Stimulated activated memory B cell treated with anti-CD40 and anti-IgM and Interleukin-4, amounts not matched to agents 10 μg/mL and 1 μg/mL and 100 μg/mL, for 72 hours (primary cell): ENCODE data around the gene PSORS1C2.

Source experiments
- ATAC-seq: fragments of 150-1000 bp; cut with Tn5 transposase; 2 replicates; pipeline ENCODE4 v1.10.0; 2021
- H3K27ac Mint-ChIP-seq: one replicate; pipeline ENCODE4 v1.8.0; 2022; ENCODE audit warnings: mild to moderate bottlenecking, mixed read lengths
- H3K27me3 Mint-ChIP-seq: one replicate; pipeline ENCODE4 v1.8.0; 2022; ENCODE audit warnings: mixed read lengths
- H3K36me3 Mint-ChIP-seq: one replicate; pipeline ENCODE4 v1.8.0; 2022; ENCODE audit warnings: mixed read lengths
- H3K4me1 Mint-ChIP-seq: one replicate; pipeline ENCODE4 v1.8.0; 2022; ENCODE audit warnings: mixed read lengths
- H3K4me3 Mint-ChIP-seq: one replicate; pipeline ENCODE4 v1.8.0; 2022; ENCODE audit warnings: mild to moderate bottlenecking, moderate library complexity, mixed read lengths
- H3K9me3 Mint-ChIP-seq: one replicate; pipeline ENCODE4 v1.8.0; 2022; ENCODE audit warnings: mixed read lengths

PSORS1C2 gene

DNA sequence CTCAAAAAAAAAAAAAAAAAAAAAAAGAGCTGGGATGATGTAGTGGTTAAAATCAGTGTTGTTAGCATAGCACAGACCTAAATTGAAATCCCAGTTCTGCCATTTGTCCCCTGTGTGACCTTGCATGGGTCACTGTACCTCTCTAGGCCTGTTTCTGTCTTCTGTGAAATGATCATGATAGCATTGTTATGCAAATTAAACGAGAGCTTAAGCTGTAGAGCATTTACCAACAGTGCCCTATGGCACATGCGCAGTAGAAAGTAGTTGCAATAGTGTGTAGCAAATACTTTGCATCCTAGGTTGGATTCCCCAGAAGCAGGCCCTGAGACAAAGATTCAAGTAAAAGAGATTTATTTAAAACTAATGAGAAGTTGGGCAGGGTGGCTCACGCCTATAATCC is 7.3 kb downstream of the PSORS1C2 start:
- no peak for ATAC-seq
- H3K27ac Mint-ChIP-seq, result no peak overlapping the region

DNA sequence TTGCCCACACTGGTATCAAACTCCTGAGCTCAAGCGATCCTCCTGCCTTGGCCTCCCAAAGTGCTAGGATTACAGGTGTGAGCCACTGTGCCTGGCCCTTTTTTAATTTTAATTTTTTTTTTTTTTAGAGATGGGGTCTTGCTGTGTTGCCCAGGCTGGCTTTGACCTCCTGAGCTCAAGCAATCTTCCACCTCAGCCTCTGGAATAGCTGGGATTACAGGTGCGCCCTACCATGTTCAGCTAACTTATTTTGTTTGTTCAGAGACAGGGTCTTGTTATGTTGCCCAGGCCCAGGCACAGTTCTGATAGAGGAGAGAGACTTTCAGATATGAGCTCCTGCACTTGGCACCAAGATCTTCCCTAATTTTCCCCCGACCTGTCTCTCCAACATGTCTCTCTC is 8.1 kb downstream of the PSORS1C2 start:
- ATAC-seq, result no peak
- peaks cover 29% of the 10 kb centered on the region for H3K27me3 Mint-ChIP-seq
- peaks cover 15% of the 10 kb centered on the region for H3K4me1 Mint-ChIP-seq
- H3K27ac Mint-ChIP-seq, result no peak overlapping the region
- no peaks in the 10 kb centered on the region for H3K9me3 Mint-ChIP-seq
- no peak overlapping the region for H3K4me3 Mint-ChIP-seq
- no peaks in the 10 kb centered on the region for H3K36me3 Mint-ChIP-seq

More for the DNA sequence above, 7.3 kb downstream of the PSORS1C2 start:
- H3K4me1 Mint-ChIP-seq, result peaks cover 12% of the 10 kb centered on the region
- no peaks in the 10 kb centered on the region for H3K36me3 Mint-ChIP-seq
- H3K4me3 Mint-ChIP-seq, result no peak overlapping the region
- H3K9me3 Mint-ChIP-seq, result no peaks in the 10 kb centered on the region
- H3K27me3 Mint-ChIP-seq, result peaks cover 23% of the 10 kb centered on the region

DNA sequence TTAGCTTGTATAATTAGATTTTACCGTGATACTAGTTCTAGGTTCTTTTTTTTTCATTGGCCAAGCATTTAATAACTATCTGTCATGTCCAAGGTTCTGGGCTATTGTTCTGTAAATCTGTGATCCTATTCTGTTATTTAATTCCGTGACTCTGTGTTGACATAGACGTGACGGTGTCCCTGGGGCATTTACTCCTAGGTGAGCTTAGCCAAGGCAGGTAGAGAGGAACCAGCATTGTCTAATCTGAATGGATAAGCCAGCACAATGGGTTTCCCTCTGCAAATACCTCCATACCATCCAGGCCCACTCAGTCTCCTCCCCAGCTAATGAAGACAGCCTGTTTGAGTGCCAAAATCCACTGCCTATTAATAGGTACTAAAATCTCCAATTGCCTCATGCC is 9.7 kb downstream of the PSORS1C2 start:
- Mint-ChIP-seq H3K4me1 (peaks cover 21% of the 10 kb centered on the region), H3K36me3 (no peaks in the 10 kb centered on the region), H3K27ac (no peak overlapping the region), H3K4me3 (no peak overlapping the region), H3K9me3 (no peaks in the 10 kb centered on the region), H3K27me3 (peaks cover 31% of the 10 kb centered on the region)
- ATAC-seq, result no peak

DNA sequence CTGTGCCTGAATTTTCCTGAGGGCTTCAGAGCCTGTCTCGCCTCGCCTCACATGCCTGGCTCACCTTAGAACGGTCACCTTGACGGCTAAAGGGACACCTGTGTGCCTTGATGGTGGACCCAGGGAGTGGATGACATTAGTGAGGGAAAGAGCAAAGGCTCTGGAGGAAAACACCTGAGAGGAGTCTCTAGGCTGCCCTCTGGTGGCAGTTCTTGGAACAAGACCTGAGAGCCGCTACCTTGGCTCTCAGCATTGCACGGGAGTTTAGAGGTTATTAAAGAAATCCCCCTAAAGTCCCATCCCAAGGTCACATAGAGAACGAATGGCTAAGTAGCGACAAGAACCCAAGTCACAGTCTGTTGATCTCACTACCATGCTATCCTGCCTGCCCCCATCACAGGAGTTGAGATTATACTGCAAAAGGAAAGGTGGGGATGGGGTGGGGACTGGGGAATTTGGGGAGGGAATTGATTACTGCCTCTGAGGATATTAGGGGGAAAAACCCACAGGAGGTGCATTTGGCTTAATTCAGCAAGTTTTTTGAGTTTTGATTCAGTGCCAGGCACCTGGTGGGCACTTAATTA is 10.7 kb downstream of the PSORS1C2 start:
- Mint-ChIP-seq H3K9me3 (no peaks in the 10 kb centered on the region), H3K4me1 (peaks cover 21% of the 10 kb centered on the region), H3K36me3 (no peaks in the 10 kb centered on the region), H3K27ac (no peak overlapping the region), H3K27me3 (peaks cover 41% of the 10 kb centered on the region), H3K4me3 (no peak overlapping the region)
- no peak for ATAC-seq

DNA sequence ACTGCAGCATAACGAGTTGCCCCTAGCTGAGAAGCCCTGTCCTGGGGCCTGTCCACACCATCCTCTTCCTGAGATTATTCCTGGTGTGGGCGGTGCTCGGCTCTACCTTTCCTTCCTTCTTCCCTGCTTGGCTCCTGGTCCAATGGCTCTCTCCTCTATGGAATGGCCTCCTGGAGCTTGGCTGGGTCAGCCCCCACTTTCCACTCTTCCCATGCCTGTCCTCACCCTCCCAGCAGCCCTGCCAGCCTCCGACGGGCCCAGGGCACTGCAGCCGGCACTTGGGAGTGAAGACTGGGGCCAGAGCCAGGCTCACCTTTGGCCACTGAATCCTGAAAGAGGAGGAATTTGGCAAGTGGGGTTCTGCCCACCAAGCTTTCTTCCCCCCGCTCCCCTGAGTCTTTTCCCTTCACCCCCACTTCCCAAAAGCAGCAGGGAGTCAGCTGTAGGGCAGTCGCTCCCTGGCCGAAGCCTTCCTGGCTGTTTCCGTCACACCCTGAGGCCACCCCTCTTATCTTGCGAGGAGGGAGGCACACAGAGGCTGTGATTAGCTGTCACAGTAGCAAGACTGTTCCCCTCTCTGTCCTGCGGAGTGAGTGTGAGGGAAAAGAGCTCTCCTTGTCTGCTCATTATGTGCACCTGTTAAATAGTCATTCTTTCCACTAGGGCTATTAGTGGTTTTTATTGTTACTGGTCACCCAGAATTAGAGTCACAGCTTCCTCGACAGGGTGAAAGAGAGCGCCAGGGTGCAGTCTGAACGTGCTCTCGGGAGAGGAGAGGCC is 12.3 kb downstream of the PSORS1C2 start:
- Mint-ChIP-seq H3K9me3 (no peaks in the 10 kb centered on the region), H3K4me1 (peaks cover 21% of the 10 kb centered on the region), H3K4me3 (no peak overlapping the region), H3K36me3 (no peaks in the 10 kb centered on the region), H3K27me3 (peaks cover 50% of the 10 kb centered on the region), H3K27ac (peak overlapping the region; percentile 14)
- ATAC-seq, result peak; percentile 7

GRCh38 chr6:31125586-31126363 is 13.1 kb downstream of the PSORS1C2 start:
- Mint-ChIP-seq H3K4me1 (peaks cover 21% of the 10 kb centered on the region), H3K36me3 (no peaks in the 10 kb centered on the region), H3K27me3 (peaks cover 48% of the 10 kb centered on the region), H3K4me3 (no peak overlapping the region), H3K9me3 (no peaks in the 10 kb centered on the region), H3K27ac (no peak overlapping the region)
- ATAC-seq, result no peak

DNA sequence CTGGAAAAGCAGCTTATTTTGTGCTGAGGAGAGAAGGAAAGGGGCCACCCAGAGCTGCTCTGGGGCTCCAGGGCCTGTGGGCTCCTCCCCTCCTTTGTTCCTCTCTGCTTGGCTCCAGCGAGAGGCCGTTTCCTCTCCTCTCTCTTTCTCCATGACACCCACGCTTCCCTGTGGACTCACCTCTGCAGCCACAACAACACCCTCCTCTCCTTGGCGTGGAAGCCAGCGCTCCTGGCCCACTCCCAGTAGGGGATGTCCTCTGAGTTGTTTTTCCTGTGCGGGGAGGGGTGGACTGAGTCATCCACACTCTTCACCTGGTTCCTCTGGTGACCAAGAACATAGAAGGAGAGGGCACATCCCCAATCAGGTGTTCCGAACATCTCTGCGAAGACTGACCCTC is 13.7 kb downstream of the PSORS1C2 start:
- H3K4me3 Mint-ChIP-seq, result no peak overlapping the region
- peaks cover 21% of the 10 kb centered on the region for H3K4me1 Mint-ChIP-seq
- no peaks in the 10 kb centered on the region for H3K9me3 Mint-ChIP-seq
- H3K27me3 Mint-ChIP-seq, result peaks cover 44% of the 10 kb centered on the region
- no peaks in the 10 kb centered on the region for H3K36me3 Mint-ChIP-seq
- ATAC-seq, result no peak
- H3K27ac Mint-ChIP-seq, result no peak overlapping the region

- ATAC-seq, result no peak
- Mint-ChIP-seq H3K27ac (no peak overlapping the region), H3K36me3 (no peaks in the 10 kb centered on the region), H3K4me3 (no peak overlapping the region), H3K4me1 (peaks cover 19% of the 10 kb centered on the region), H3K9me3 (no peaks in the 10 kb centered on the region), H3K27me3 (peaks cover 57% of the 10 kb centered on the region)
Observed at GRCh38 chr6:31122791-31123706, 15.8 kb downstream of the PSORS1C2 start.

DNA sequence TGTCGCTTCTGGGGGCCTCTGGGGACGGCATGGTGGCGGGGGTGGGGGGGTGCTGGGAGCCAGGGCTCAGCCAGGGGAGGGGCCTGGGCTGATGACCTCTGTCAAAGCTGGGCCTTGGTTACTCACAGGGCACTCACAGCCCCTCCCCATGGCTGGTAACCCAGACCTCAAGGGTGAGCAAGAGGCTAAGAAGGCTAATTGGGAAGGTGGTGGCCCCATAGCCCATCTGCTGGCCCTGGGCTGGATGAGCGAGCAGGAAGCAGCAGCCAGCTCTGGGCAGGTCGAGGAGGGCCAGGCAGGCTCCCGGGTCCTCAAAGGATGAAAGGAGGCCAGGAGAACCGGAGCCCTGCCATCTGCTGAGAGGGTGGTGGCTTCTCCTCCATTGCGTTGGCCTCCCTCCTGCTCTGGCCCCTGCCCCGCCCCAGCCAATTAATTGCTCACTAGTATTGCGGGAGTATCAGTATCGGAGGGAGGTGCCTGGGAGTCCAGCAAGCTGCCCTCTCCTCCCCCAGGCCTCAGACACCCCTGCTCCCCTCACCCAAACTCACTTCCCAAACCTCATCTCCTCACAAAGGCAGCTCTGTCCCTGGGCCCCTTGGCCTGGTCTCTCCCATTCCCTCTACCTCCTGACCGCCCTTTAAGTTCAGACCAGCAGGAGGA is 17.6 kb downstream of the PSORS1C2 start:
- Mint-ChIP-seq H3K36me3 (no peaks in the 10 kb centered on the region), H3K9me3 (no peaks in the 10 kb centered on the region), H3K27ac (no peak overlapping the region), H3K4me3 (no peak overlapping the region), H3K27me3 (peaks cover 56% of the 10 kb centered on the region), H3K4me1 (peaks cover 7% of the 10 kb centered on the region)
- no peak for ATAC-seq

GRCh38 chr6:31120151-31120915 is 18.5 kb downstream of the PSORS1C2 start, which contains the start of gene CDSN:
Gene CDSN, minus strand, starts transcription at chr6:31120446. Its CDS starts 27 bp downstream, at chr6:31120419.
- Mint-ChIP-seq H3K36me3 (no peaks in the 10 kb centered on the region), H3K4me1 (peaks cover 9% of the 10 kb centered on the region), H3K27me3 (peaks cover 63% of the 10 kb centered on the region), H3K9me3 (no peaks in the 10 kb centered on the region), H3K4me3 (no peak within 1 kb of the TSS), H3K27ac (no peak within 1 kb of the TSS)
- no peak for ATAC-seq

- Mint-ChIP-seq H3K4me3 (no peak overlapping the region), H3K27ac (no peak overlapping the region), H3K9me3 (no peaks in the 10 kb centered on the region), H3K4me1 (peaks cover 17% of the 10 kb centered on the region), H3K27me3 (peaks cover 62% of the 10 kb centered on the region), H3K36me3 (no peaks in the 10 kb centered on the region)
- no peak for ATAC-seq
Observed at GRCh38 chr6:31118178-31118577, 20.7 kb downstream of the PSORS1C2 start.

DNA sequence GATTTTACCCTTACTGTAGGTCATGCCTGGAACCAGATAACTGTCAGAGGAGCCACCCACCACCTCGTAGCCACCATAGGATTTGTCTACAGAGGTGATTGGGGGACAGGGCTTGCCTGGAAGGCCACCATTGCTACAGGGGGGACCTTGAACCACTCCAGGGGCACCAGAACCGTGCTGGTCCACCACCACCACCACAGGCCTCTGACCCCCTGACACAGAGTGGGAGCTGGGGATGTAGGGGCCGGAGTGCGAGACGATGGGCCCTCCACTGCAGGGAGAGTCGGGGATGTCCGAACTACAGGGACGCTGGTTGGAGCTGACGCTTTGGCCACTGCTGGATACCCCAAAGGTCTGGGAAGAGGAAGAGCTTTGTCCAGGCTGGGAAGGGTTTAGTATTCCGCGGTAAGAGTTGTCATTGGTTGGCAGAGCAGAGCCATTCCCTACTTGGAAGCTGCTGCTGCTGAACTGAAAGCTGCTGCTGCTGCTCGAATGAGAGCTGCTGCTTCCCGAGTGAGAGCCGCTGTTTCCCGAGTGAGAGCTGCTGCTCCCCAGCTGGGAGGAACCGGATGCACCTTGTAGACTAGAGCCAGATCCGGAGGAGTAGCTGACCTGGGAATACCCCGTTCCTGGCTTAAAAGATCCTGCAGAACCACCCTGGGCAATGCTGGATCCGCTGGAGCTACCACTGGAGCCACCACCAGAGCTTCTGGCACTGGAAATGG is 22.0 kb downstream of the PSORS1C2 start:
- Mint-ChIP-seq H3K36me3 (no peaks in the 10 kb centered on the region), H3K9me3 (no peaks in the 10 kb centered on the region), H3K27ac (no peak overlapping the region), H3K4me3 (no peak overlapping the region), H3K27me3 (peaks cover 69% of the 10 kb centered on the region), H3K4me1 (peaks cover 17% of the 10 kb centered on the region)
- ATAC-seq, result no peak

DNA sequence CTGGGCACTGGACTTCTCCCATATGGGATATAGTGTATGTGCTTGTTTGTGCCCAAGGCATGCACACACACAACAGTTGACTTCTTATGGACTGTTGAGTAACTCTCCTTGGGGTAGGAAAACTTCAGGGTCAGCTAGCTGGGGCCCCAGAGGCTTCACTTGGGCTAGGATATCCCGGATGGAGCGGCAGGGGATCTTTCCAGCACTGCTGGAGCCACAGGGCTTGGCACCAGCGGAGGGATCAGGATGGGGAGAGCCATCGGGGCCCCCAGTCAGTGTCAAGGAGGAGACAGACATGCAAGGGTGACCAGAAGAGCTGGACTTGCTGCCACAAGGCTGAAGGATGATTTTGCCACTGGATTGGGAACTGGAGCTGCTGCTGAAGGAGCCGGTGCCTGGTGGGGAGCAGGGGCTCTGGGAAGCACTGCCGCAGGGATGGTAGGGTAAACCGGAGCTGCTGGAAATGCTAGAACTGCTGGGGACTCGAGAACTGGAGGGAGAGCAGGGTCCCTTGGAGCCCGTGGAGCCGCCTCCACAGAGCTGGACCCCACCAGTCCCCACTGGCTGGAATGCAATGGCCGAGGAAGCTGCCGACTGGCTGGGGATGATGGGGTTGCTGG is 22.8 kb downstream of the PSORS1C2 start:
- ATAC-seq, result no peak
- Mint-ChIP-seq H3K36me3 (no peaks in the 10 kb centered on the region), H3K4me3 (no peak overlapping the region), H3K9me3 (no peaks in the 10 kb centered on the region), H3K27me3 (peaks cover 70% of the 10 kb centered on the region), H3K27ac (peak overlapping the region; percentile 11), H3K4me1 (peaks cover 17% of the 10 kb centered on the region)
